Measurements from ENCODE around the gene AGER.
A peak's percentile ranks its signal among the peaks of the same experiment; 100 is the strongest.
"Not testable (repeated sequence)": the region's sequence is repeated elsewhere in the genome, so short reads cannot be mapped to it uniquely, and the experiment has no call there.

The AGER gene

DNA sequence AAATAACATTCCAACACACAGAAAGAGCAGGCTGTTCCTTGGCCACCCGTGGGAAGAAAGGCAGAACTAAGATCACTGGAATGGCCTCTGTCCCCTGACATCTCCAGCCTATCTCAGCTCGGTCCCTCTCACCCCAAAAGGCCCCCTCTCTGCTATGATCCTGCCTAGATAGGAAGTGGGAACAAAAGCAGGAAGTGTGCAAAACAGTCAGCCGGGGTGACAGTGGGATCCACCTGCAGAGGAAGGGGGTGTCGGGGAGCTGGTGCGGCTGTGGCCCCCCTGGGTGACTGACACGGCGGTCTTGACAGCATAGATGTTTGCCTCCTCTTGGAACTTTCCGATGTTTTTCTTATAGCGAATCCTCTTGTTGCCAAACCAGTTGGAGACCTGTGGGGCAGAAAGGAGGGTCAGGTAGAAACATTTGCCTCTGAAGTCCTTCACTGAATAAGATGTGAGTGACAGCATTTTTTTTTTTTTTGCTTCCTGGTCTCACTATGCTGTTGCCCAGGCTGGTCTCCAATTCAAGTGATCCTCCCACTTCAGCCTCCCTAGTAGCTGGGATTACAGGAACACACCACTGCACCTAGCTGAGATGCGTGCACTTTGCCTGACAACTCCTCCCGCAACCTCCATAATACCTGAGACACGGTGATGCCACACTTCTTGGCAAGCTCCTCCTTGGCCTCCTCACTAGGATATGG is 3.1 kb upstream of the AGER start:
- TF ChIP-seq Cebpa-rat (IDR thresholded peaks at IDR 0.05), result no peak
- H4K20me1 ChIP-seq, result no peaks in the 10 kb centered on the region; the same call in 1 of the 2 replicates
- peaks cover 49% of the 10 kb centered on the region for H3K36me3 ChIP-seq
- H3K27ac ChIP-seq, result peak overlapping the region; percentile 32
- no peak overlapping the region for H3K4me3 ChIP-seq
- peak overlapping the region; percentile 46 for H3K9ac ChIP-seq
- H3K27me3 ChIP-seq, result no peaks in the 10 kb centered on the region
- no peaks in the 10 kb centered on the region for H3K9me3 ChIP-seq
- H3K4me1 ChIP-seq, result peaks cover 48% of the 10 kb centered on the region
- peak overlapping the region; percentile 98 for H3K4me2 ChIP-seq

DNA sequence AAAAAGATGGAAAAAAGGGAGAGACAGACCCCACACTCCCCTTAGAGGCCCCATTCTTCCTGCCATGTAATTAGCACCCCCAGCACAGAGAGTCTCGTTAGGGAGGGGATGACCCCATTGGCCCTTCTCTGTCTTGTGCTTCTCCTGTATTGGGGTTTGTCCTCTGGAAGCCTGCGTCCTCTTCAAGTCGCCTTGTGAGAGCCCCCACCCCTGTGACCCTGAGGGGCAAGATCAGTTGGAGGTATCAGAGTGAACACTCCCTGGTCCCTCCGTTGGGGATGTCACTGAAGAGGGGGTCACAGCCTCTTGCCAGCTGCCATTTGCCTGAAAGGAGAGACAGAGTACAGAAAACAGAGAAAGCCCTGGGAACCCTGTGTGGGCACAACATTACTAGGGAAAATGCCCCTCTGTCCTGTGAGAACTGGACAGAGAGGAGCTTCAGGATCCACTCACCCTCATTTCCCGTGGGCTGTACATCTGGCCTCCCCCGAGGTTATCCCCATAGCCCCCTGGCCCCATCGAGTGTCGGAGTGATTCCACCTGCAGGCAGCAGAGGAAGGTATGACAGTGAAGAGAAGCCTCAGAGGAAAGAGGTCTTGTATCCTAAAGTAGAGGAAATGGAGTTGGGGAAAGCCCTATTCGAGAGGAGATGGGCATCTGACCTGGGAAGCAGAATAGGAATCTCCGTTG is 2.2 kb upstream of the AGER start:
- Histone ChIP-seq H3K27ac (peak overlapping the region; percentile 32), H3K9ac (peak overlapping the region; percentile 46), H3K4me2 (peak overlapping the region; percentile 98), H3K36me3 (peaks cover 57% of the 10 kb centered on the region), H3K4me1 (peaks cover 39% of the 10 kb centered on the region)
- H3K9me3 ChIP-seq, H4K20me1 ChIP-seq, H3K4me3 ChIP-seq, H3K27me3 ChIP-seq: not testable (repeated sequence)

DNA sequence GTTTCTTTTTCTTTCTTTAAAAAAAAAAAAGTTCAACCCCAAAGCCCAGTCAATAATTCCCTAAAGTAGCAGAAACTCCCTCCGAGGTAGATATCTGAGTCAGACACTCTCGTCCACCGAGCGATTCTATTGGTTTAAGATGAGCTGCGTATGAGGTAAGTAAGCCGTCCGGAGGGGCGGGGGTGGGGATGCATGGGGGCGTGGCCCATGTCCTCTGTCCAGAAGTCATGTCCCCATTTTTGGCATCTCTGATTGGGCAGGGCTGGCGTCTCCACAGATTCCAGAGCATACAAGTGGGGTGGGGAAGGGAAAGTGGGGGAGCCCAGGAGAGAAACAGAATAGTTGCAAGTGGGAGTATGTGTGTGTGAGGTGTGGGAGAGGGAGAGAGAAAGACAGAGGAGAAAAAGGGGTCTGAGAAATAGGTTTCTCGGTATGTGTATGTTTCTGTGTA is 1.7 kb upstream of the AGER start:
- not testable (repeated sequence) for H3K4me2 ChIP-seq, H3K27me3 ChIP-seq, H3K9ac ChIP-seq, H3K4me3 ChIP-seq, H3K27ac ChIP-seq, H4K20me1 ChIP-seq, H3K9me3 ChIP-seq
- Histone ChIP-seq H3K36me3 (peaks cover 63% of the 10 kb centered on the region), H3K4me1 (peaks cover 35% of the 10 kb centered on the region)

DNA sequence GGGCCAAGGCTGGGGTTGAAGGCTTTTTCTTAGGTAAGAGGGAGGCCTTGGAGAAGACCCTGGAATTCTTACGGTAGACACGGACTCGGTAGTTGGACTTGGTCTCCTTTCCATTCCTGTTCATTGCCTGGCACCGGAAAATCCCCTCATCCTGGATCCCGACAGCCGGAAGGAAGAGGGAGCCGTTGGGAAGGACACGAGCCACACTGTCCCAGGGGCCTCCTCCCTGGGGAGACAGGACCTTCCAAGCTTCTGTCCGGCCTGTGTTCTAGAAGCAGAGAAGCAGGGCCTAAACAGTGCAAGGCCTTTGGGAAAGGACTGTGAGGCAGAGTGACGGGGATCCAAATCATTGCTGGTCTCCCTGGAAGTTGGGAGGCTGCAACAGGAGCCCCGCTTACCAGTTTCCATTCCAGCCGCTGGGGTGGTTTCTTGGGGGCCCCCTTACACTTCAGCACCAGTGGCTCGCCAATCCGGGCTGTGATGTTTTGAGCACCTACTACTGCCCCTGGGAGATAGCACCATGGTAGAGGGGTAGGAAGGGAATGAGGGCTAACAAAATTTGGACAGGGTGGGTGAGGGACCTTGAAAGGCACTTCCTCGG is 470 bp downstream of the AGER start:
- Histone ChIP-seq H3K36me3 (peaks cover 78% of the 10 kb centered on the region), H3K9ac (peak overlapping the region; percentile 41; the same call in 1 of the 2 replicates), H3K4me2 (no peak overlapping the region), H3K9me3 (no peaks in the 10 kb centered on the region), H3K27ac (0 out of 2 replicates have a peak overlapping the region, but pooled peaks have one; percentile 13), H3K27me3 (no peaks in the 10 kb centered on the region), H3K4me1 (peaks cover 47% of the 10 kb centered on the region), H4K20me1 (no peaks in the 10 kb centered on the region; the same call in 1 of the 2 replicates), H3K4me3 (no peak overlapping the region)
- no peak for TF ChIP-seq Cebpa-rat (IDR thresholded peaks at IDR 0.05)

DNA sequence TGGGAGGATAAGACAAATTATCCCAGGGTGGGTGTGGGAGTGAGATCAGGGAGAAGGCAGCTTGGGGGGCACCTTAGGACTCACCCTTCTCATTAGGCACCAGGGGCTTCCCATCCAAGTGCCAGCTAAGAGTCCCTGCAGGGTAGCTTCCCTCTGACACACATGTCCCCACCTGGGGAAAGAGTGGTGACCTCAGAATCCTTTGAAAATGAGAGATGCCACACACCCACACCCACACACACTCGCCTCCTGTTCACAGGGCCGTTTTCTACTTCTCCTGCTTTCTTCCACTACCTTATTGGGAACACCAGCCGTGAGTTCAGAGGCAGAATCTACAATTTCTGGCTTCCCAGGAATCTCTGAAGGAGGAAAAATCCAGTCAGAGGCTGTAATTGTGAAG is 1.0 kb downstream of the AGER start:
- H3K9ac ChIP-seq, result peak overlapping the region; percentile 41; the same call in 1 of the 2 replicates
- H3K27ac ChIP-seq, result peak overlapping the region; percentile 37; the same call in 1 of the 2 replicates
- no peaks in the 10 kb centered on the region for H3K27me3 ChIP-seq
- no peaks in the 10 kb centered on the region for H3K9me3 ChIP-seq
- peaks cover 42% of the 10 kb centered on the region for H3K4me1 ChIP-seq
- H3K36me3 ChIP-seq, result peaks cover 74% of the 10 kb centered on the region
- no peak overlapping the region for H3K4me2 ChIP-seq
- TF ChIP-seq Cebpa-rat (IDR thresholded peaks at IDR 0.05), result no peak
- H4K20me1 ChIP-seq, result no peaks in the 10 kb centered on the region; the same call in 1 of the 2 replicates
- no peak overlapping the region for H3K4me3 ChIP-seq

DNA sequence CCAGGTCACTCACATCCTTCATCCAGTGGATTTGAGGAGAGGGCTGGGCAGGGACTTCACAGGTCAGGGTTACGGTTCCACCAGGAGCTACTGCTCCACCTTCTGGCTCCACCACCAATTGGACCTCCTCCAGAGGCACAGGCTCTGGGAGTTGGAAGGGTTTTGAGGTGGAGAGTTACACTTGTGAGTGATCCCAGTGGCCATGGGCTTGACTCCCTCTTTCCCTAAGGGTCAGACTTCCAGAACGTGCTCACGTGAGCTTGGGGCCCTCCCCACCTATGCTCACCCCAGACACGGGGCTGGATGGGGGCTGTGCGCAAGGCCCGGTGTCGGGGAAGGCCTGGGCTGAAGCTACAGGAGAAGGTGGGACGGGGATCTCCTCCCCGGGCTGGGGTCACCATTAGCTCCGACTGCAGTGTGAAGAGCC is 1.5 kb downstream of the AGER start:
- Histone ChIP-seq H3K4me1 (peaks cover 37% of the 10 kb centered on the region), H3K36me3 (peaks cover 69% of the 10 kb centered on the region), H3K27ac (peak overlapping the region; percentile 37; the same call in 1 of the 2 replicates)

DNA sequence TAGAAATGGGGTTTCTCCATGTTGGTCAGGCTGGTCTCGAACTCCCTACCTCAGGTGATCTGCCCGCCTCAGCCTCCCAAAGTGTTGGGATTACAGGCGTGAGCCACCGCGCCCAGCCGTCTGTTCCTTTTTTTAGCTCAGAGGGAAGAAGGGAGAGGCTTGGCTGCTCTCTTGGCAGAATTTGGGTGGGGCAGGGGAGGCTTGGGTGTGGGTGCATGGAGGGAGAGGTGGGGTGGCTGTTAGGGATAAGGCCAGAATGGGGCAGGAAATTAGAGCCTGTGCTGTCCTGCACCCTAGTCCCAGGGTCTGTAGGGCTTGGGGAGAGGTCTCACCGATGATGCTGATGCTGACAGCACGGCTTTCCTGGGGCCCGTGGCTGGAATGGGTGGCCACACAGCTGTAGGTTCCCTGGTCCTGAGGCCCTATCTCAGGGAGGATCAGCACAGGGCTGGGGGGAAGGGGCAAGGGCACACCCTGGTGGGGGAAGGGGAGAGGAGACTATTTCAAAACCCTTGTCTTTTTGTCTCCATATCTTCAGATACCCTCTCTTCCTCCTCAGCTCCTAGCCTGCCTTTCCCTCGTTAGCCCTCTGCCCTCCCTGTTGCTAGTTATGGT is 2.0 kb downstream of the AGER start:
- Histone ChIP-seq H3K4me2 (no peak overlapping the region), H3K4me3 (no peak overlapping the region), H3K4me1 (peaks cover 36% of the 10 kb centered on the region), H4K20me1 (no peaks in the 10 kb centered on the region; the same call in 1 of the 2 replicates), H3K36me3 (peaks cover 64% of the 10 kb centered on the region), H3K9me3 (no peaks in the 10 kb centered on the region), H3K9ac (peak overlapping the region; percentile 41; the same call in 1 of the 2 replicates), H3K27ac (0 out of 2 replicates have a peak overlapping the region, but pooled peaks have one; percentile 37), H3K27me3 (no peaks in the 10 kb centered on the region)
- no peak for TF ChIP-seq Cebpa-rat (IDR thresholded peaks at IDR 0.05)

More for the DNA sequence above, 1.5 kb downstream of the AGER start:
- Histone ChIP-seq H3K4me2 (no peak overlapping the region), H3K4me3 (no peak overlapping the region), H4K20me1 (no peaks in the 10 kb centered on the region; the same call in 1 of the 2 replicates), H3K9me3 (no peaks in the 10 kb centered on the region), H3K27me3 (no peaks in the 10 kb centered on the region), H3K9ac (peak overlapping the region; percentile 41; the same call in 1 of the 2 replicates)
- TF ChIP-seq Cebpa-rat (IDR thresholded peaks at IDR 0.05), result no peak

DNA sequence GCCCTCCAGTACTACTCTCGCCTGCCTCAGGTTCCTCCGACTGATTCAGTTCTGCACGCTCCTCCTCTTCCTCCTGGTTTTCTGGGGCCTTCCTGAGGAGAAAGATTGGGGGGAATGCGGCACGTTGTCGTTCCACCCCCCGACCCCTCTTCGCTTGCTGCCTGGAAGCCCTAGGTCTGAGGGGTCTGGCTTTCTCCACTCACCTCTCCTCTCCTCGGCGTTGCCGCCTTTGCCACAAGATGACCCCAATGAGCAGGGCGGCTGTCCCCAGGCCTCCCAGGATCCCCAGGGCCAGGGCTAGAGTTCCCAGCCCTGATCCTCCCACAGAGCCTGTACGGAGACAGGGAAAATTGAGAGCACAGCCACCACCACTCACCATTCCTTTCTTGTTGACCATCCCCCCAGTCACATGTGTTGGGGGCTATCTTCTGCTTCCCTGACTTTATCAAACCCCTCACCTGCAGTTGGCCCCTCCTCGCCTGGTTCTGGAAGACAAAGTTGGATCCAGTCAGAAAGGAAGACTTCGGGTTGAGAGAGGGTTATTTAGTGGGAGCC is 2.8 kb downstream of the AGER start:
- no peak overlapping the region for H3K27ac ChIP-seq
- peak overlapping the region; percentile 48; the same call in 1 of the 2 replicates for H3K9ac ChIP-seq
- no peak overlapping the region for H3K4me3 ChIP-seq
- H3K9me3 ChIP-seq, result no peaks in the 10 kb centered on the region
- peaks cover 56% of the 10 kb centered on the region for H3K36me3 ChIP-seq
- H3K27me3 ChIP-seq, result no peaks in the 10 kb centered on the region
- no peak overlapping the region for H3K4me2 ChIP-seq
- no peak for TF ChIP-seq Cebpa-rat (IDR thresholded peaks at IDR 0.05)
- peaks cover 36% of the 10 kb centered on the region for H3K4me1 ChIP-seq
- H4K20me1 ChIP-seq, result no peaks in the 10 kb centered on the region

DNA sequence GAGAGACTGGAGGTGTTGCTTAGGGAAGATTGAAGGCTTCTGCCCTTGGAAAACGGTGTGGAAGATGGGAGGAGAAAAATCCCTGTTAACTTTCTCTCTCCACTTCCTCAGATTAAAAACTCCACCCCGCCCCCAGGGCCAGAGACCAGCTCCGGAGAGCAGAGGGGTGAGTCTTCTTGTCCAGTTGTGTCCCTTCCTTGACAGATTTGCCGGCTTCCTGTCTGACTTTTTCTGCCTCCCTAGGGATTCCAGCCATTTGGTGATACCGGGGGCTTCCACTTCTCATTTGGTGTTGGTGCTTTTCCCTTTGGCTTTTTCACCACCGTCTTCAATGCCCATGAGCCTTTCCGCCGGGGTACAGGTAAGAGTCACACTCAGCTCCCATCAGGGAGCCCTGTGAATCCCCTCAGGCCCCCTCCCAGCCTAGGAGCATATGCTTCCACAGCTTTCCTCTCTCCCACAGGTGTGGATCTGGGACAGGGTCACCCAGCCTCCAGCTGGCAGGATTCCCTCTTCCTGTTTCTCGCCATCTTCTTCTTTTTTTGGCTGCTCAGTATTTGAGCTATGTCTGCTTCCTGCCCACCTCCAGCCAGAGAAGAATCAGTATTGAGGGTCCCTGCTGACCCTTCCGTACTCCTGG is 4.2 kb downstream of the AGER start:
- TF ChIP-seq Cebpa-rat (IDR thresholded peaks at IDR 0.05), result no peak
- no peaks in the 10 kb centered on the region for H3K27me3 ChIP-seq
- no peaks in the 10 kb centered on the region for H3K9me3 ChIP-seq
- peak overlapping the region; percentile 88 for H3K4me3 ChIP-seq
- peaks cover 52% of the 10 kb centered on the region for H3K36me3 ChIP-seq
- peaks cover 42% of the 10 kb centered on the region for H3K4me1 ChIP-seq
- H3K9ac ChIP-seq, result peak overlapping the region; percentile 91; the same call in 1 of the 2 replicates
- H4K20me1 ChIP-seq, result no peaks in the 10 kb centered on the region
- no peak overlapping the region for H3K27ac ChIP-seq
- peak overlapping the region; percentile 99 for H3K4me2 ChIP-seq
